ENCODE data around the gene HES5. TPM values are rescaled to one million over a fixed set of nuclear protein-coding genes. Genes with fewer than 3 reads are reported as not detected.

Gene HES5
- total RNA-seq, 1 donor from 2014 or later, result 1.5 TPM

- intact Hi-C loops (cut with DNase I), result no loop called here
- H3K27me3 ChIP-seq, result peaks cover 11% of the 10 kb centered on the region
- ATAC-seq (no peak), DNase-seq (no peak)
- no peaks in the 10 kb centered on the region for H3K4me1 ChIP-seq
- peaks cover 55% of the 10 kb centered on the region for H3K36me3 ChIP-seq
- no peak overlapping the region for H3K4me3 ChIP-seq
- no peaks in the 10 kb centered on the region for H3K9me3 ChIP-seq
- no peak for TF ChIP-seq CTCF (IDR thresholded peaks at IDR 0.05)
- H3K27ac ChIP-seq, result no peak overlapping the region
Observed at GRCh38 chr1:2508751-2509150, 21.3 kb downstream of the HES5 start.

DNA sequence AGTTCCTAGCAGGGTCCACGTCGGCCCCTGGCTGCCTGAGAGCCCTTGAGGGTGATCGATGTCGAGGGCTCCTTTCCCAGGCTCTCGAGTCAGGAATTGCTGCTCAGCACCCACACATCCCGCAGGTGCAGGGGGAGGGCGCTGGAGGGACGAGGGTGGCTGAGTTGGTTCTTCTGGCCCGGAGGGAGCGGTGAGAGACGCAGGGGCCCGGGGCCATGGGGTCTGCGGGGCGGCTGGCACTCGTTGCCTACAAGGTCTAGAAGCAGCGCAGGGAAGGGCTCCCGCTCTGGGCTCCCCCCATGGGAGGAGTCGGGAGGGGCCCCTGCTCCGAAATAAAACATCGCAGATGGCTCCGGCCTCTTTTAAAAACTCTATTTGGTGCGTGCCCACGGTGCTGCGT is 21.9 kb downstream of the HES5 start:
- no peaks in the 10 kb centered on the region for H3K4me1 ChIP-seq
- no peak for TF ChIP-seq CTCF (IDR thresholded peaks at IDR 0.05)
- DNase-seq (no peak), ATAC-seq (no peak)
- H3K27me3 ChIP-seq, result peaks cover 12% of the 10 kb centered on the region
- no peak overlapping the region for H3K4me3 ChIP-seq
- H3K9me3 ChIP-seq, result no peaks in the 10 kb centered on the region
- H3K27ac ChIP-seq, result no peak overlapping the region
- intact Hi-C loops (cut with DNase I), result no loop called here
- peaks cover 49% of the 10 kb centered on the region for H3K36me3 ChIP-seq

- Histone ChIP-seq H3K9me3 (no peaks in the 10 kb centered on the region), H3K27ac (no peak overlapping the region), H3K36me3 (peaks cover 45% of the 10 kb centered on the region), H3K4me3 (no peak overlapping the region), H3K27me3 (peaks cover 15% of the 10 kb centered on the region), H3K4me1 (no peaks in the 10 kb centered on the region)
- intact Hi-C loops (cut with DNase I), result no loop called here
- TF ChIP-seq CTCF (IDR thresholded peaks at IDR 0.05), result no peak
- ATAC-seq (no peak), DNase-seq (no peak)
Observed at GRCh38 chr1:2507744-2508155, 22.3 kb downstream of the HES5 start.

DNA sequence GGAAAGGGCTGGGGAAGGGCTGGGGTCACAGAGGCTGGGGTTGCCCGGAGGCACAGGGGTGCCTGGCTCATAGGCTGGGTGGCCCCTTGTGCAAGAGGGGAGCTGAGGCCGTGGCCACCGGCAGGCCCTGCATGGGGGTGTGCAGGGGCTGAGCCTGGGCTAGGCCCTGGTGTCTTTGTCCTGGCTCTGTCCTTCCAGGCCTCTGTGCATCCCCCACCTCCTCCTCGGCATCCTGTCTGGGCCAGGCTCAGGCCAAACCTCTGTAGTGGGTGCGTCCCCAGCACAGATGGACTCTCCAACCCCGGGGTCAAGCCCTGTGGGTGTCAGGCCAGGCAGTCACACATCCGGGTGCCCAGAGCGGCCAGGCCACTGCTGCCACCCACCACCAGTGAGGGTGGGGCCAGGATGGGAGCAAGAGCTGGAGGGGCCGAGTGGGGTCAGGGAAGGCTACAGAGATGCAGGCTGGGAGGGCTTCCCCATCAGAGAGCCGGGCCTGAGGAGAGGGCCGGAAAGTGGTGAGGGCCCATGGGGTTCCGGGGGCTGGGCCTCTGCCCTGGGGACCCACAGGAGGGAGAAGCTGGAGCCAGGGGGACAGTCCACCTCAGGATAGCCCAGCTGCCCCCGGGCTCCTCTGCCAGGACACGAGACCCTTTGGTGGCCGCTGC is 23.0 kb downstream of the HES5 start:
- intact Hi-C loops (cut with DNase I), result no loop called here
- DNase-seq, result no peak
- no peak for TF ChIP-seq CTCF (IDR thresholded peaks at IDR 0.05)
- no peaks in the 10 kb centered on the region for H3K9me3 ChIP-seq
- peaks cover 18% of the 10 kb centered on the region for H3K27me3 ChIP-seq
- H3K36me3 ChIP-seq, result peaks cover 38% of the 10 kb centered on the region
- no peaks in the 10 kb centered on the region for H3K4me1 ChIP-seq
- no peak for ATAC-seq
- no peak overlapping the region for H3K27ac ChIP-seq
- H3K4me3 ChIP-seq, result no peak overlapping the region

DNA sequence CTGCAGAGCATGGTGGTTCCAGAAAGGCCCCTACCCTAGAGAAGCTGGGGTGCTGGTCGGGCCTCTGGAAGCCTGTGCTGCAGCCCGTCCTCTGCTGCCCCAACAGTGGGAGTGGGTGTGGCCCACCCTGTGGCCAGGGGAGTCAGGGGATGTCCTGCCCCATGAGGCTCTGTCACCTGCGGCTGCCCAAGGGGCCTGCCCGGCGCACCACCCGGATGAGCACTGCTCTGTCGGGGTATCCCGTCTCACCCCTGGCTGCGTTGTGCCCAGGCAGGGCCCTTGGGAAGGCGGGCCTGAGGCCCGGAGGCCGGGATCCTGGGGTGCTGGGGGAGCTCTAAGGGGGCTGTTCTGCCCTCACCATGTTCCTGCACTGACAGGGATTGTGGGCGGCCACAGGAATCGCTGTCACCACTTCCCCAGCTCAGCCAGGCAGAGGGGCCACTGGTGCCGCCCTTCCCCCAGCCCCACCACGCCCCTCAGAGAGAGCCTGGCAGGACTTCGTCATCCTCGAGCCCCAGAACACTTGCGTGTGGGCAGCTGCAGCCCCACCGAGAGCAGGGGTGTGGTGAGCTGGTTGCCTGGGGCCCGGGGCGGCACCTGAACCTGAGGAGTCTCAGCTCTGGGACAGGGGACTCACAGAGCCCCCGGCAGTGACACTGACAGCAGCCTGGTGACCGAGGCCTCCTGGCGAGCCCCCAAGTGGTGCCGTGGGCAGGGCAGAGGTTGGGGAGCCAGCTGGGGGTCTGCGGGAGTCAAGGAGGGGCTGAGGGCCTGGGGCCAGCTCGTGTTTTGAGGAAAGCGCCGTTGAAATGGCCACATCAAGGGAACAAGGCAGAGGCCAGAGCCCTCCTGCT is 23.8 kb downstream of the HES5 start:
- Histone ChIP-seq H3K4me3 (no peak overlapping the region), H3K27me3 (peaks cover 24% of the 10 kb centered on the region), H3K4me1 (no peaks in the 10 kb centered on the region), H3K36me3 (peaks cover 30% of the 10 kb centered on the region), H3K9me3 (no peaks in the 10 kb centered on the region), H3K27ac (no peak overlapping the region)
- no peak for TF ChIP-seq CTCF (IDR thresholded peaks at IDR 0.05)
- intact Hi-C loops (cut with DNase I), result no loop called here
- ATAC-seq (no peak), DNase-seq (no peak)
